OCI-LY7 (cell line): Measurements from ENCODE around the gene SCUBE2. TPM values are rescaled to one million over a fixed set of nuclear protein-coding genes. Genes with fewer than 3 reads are reported as not detected.

Experiments
- BruUV-seq: library from RNA; stranded (reverse); fragments of 400-500 nt; replicated peaks from 2 replicates; lab custom pipeline; 2021; lab: Mats Ljungman, UMichigan
- CTCF ChIA-PET: fragments of 300-600 bp; sonication (Branson Sonifier 250); formaldehyde crosslinking; loops from one replicate; lab custom pipeline; 2022; ENCODE audit warnings: antibody characterized with exemption; ENCODE audit not compliant: unreplicated experiment; lab: Charles Lee
- POLR2A ChIA-PET: fragments of 300-600 bp; sonication (Branson Sonifier 250); formaldehyde crosslinking; loops from one replicate; lab custom pipeline; 2022; ENCODE audit warnings: antibody characterized with exemption; lab: Charles Lee
- DNase-seq: peaks from one replicate; pipeline ENCODE4 v3.0.0-alpha.2; 2015; ENCODE audit warnings: low spot score
- H2AFZ ChIP-seq: fragments of 200-600 bp; sonication (generic), shearing (Covaris generic); 2 replicates; pipeline ENCODE4 v1.6.1; 2014; ENCODE audit warnings: mild to moderate bottlenecking, antibody characterized with exemption, low read length, moderate library complexity
- H3K27ac ChIP-seq: fragments of 200-600 bp; sonication (generic); 2 replicates; pipeline ENCODE4 v1.5.1; 2014; ENCODE audit warnings: mixed run types, low read depth, mild to moderate bottlenecking, moderate library complexity, low read length, inconsistent platforms; ENCODE audit not compliant: poor library complexity, severe bottlenecking
- H3K36me3 ChIP-seq: fragments of 200-600 bp; sonication (generic); 2 replicates; pipeline ENCODE4 v1.6.1; 2014; ENCODE audit warnings: mild to moderate bottlenecking, antibody characterized with exemption, low read length, moderate library complexity, mixed read lengths; ENCODE audit not compliant: insufficient read depth
- H3K4me1 ChIP-seq: fragments of 200-600 bp; sonication (generic); 2 replicates; pipeline ENCODE4 v1.5.1; 2014; ENCODE audit warnings: mild to moderate bottlenecking, low read length; ENCODE audit not compliant: insufficient read depth, poor library complexity, severe bottlenecking
- H3K4me2 ChIP-seq: fragments of 200-600 bp; sonication (generic); 2 replicates; pipeline ENCODE4 v1.6.1; 2014; ENCODE audit warnings: mild to moderate bottlenecking, low read length
- H3K4me3 ChIP-seq: fragments of 200-600 bp; sonication (generic); 2 replicates; pipeline ENCODE4 v1.5.1; 2014; ENCODE audit warnings: mild to moderate bottlenecking, low read depth, low read length; ENCODE audit not compliant: poor library complexity, severe bottlenecking
- H3K79me2 ChIP-seq: fragments of 200-600 bp; sonication (generic); 2 replicates; pipeline ENCODE4 v1.6.1; 2016; ENCODE audit warnings: low read depth, mild to moderate bottlenecking, low read length, moderate library complexity, mixed read lengths; ENCODE audit not compliant: insufficient read depth
- H3K9me2 ChIP-seq: fragments of 200-600 bp; sonication (generic); 2 replicates; pipeline ENCODE4 v1.6.1; 2016; ENCODE audit warnings: mild to moderate bottlenecking, low read length, mixed read lengths; ENCODE audit not compliant: insufficient read depth
- H3K9me3 ChIP-seq: fragments of 200-600 bp; sonication (generic); 2 replicates; pipeline ENCODE4 v1.6.1; 2014; ENCODE audit warnings: mild to moderate bottlenecking, mixed run types, low read length, mixed read lengths
- H4K20me1 ChIP-seq: fragments of 200-600 bp; sonication (generic); 2 replicates; pipeline ENCODE4 v1.6.1; 2014; ENCODE audit warnings: mild to moderate bottlenecking, antibody characterized with exemption, low read length, moderate library complexity, mixed read lengths; ENCODE audit not compliant: insufficient read depth
- CTCF ChIP-seq: fragments of 200-600 bp; sonication (generic); conservative IDR thresholded peaks from 2 replicates; pipeline ENCODE4 v1.5.1; 2014; ENCODE audit warnings: mild to moderate bottlenecking, antibody characterized with exemption, low read length, moderate library complexity, mixed read lengths
- EZH2phosphoT487 ChIP-seq: fragments of 200-600 bp; sonication (generic); IDR thresholded peaks from 2 replicates; pipeline ENCODE4 v1.6.1; 2018; ENCODE audit warnings: low read depth, borderline replicate concordance, mild to moderate bottlenecking, mixed run types, antibody characterized with exemption, low read length, moderate library complexity, mixed read lengths
- intact Hi-C: fragments of 100-400 bp; cut with micrococcal nuclease; formaldehyde crosslinking; loops from one replicate; pipeline ENCODE4 v1.10.0; 2022; ENCODE audit not compliant: unreplicated experiment
- total RNA-seq, 2 experiments: library from RNA; depleted of rRNA in 1 of 2; stranded (reverse); fragments of >200 nt in 1 of 2; shearing (Covaris generic) in 1 of 2; gene quantifications; 2 replicates each; pipeline ENCODE4 v1.2.3, GENCODE V29; 2014 to 2022

SCUBE2 gene
- total RNA-seq, 2 experiments from 2014 or later: not detected

- H3K9me3 ChIP-seq: no peaks in the 10 kb centered on the region
- no peak for TF ChIP-seq CTCF
Measured at GRCh38 chr11:9042488-9042887, 48.9 kb downstream of the SCUBE2 start.

DNA sequence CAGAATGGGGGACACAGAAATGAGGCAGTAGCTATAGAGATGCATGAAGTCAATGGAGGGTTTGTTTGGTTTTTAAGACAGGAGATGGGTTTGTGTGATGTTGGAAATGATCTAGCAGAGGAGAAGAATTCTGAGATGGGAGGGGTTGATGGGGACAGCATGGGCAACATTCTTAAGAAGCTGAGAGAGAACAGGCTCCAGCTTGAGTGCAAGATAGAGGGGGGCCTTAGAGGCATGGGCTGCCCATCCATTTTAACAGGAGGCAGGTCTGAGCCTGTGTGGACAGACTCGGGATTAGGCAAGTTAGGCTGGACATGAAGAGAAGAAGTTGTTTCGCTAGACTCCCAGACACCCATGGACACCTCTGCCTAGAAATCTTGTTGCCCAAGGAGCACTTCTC lies 49.7 kb downstream of the SCUBE2 start:
- no TSS peak for BruUV-seq
- CTCF ChIA-PET: no interaction called here
- Histone ChIP-seq H3K9me2 (no peaks in the 10 kb centered on the region), H3K27ac (no peak overlapping the region), H3K4me3 (no peak overlapping the region), H2AFZ (no peak overlapping the region), H3K36me3 (no peaks in the 10 kb centered on the region), H4K20me1 (no peaks in the 10 kb centered on the region), H3K4me2 (no peak overlapping the region), H3K9me3 (no peaks in the 10 kb centered on the region), H3K79me2 (no peaks in the 10 kb centered on the region), H3K4me1 (no peaks in the 10 kb centered on the region)
- POLR2A ChIA-PET: interaction anchor here (1.0 to 1.2 kb wide), 2 partner anchors 9 to 35 kb away, joined by 3 to 4 read pairs; no protein-coding TSS in a partner anchor
- intact Hi-C loops: no loop called here
- TF ChIP-seq CTCF (no peak), EZH2phosphoT487 (no peak)
- no peak for DNase-seq

More at GRCh38 chr11:9042488-9042887, 48.9 kb downstream of the SCUBE2 start:
- Histone ChIP-seq H4K20me1 (no peaks in the 10 kb centered on the region), H2AFZ (no peak overlapping the region), H3K9me2 (no peaks in the 10 kb centered on the region), H3K36me3 (no peaks in the 10 kb centered on the region), H3K4me3 (no peak overlapping the region), H3K4me2 (no peak overlapping the region), H3K79me2 (no peaks in the 10 kb centered on the region), H3K4me1 (no peaks in the 10 kb centered on the region), H3K27ac (no peak overlapping the region)
- no peak for DNase-seq
- ChIA-PET POLR2A (no interaction called here), CTCF (no interaction called here)
- intact Hi-C loops: no loop called here
- no TSS peak for BruUV-seq

- Histone ChIP-seq H3K79me2 (no peaks in the 10 kb centered on the region), H2AFZ (no peak overlapping the region), H3K4me2 (no peak overlapping the region), H3K4me3 (no peak overlapping the region), H3K27ac (no peak overlapping the region), H4K20me1 (no peaks in the 10 kb centered on the region), H3K9me2 (no peaks in the 10 kb centered on the region), H3K9me3 (no peaks in the 10 kb centered on the region), H3K4me1 (no peaks in the 10 kb centered on the region), H3K36me3 (no peaks in the 10 kb centered on the region)
- BruUV-seq: no TSS peak
- DNase-seq: no peak
- CTCF ChIA-PET: no interaction called here
- TF ChIP-seq CTCF (no peak), EZH2phosphoT487 (no peak)
- POLR2A ChIA-PET: no interaction called here
- intact Hi-C loops: no loop called here
Measured at GRCh38 chr11:9040410-9040809, 51.0 kb downstream of the SCUBE2 start.
